ENCODE measurements around the gene MKRN2.
"Not testable (repeated sequence)": the region's sequence is repeated elsewhere in the genome, so short reads cannot be mapped to it uniquely, and the experiment has no call there.

The MKRN2 gene

DNA sequence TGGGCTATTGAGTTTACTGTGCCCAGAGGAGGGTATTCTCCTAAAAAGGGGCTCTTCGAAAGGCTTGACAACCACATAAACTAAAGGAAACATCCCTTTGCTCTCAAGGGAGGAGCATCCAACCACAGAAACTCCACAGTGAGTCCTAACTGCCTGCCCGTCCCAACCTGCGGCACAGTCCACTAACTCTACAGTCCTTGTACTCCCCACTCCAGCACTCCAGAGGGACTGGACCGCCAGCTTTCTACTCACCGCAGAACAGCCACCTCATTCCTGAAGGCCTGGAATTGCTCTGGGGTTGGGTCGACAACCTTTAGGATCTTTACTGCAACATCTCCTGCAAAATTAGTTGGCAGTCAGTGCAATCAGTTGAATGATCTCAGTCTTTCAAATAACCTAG is 34.6 kb downstream of the MKRN2 start:
- DNase-seq = no peak

DNA sequence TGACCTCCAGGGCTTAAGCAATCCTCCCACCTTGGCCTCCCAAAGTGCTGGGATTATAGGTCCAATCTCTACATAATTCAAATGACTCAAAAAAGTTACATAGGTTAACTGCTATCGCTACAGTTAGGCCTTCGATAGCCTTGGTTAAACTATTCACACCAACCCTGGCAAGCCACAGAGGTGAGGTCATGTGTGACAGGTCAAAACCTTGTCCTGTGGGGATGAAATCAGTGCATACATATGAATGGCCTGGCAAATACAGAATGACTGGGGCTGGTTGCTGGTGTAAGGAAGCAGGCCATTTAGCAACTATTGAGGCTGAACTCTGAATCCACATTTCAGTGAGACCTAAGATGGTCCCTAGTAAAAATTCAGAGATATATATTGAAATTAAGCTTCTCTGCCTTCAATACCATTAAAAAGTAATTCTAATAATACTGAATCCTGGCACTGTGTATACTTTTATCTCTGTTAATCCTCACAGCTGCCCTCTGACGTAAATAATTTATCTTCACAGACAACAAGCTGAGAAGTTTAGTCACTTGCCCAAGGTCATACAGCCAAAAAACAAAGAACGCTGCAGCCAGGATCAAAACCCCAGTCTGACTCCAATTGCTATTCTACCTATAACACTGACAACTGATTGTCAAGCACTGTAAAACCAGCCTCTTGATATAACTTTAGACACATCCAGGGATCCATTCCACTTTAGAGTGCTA is 35.3 kb downstream of the MKRN2 start:
- DNase-seq = no peak

DNA sequence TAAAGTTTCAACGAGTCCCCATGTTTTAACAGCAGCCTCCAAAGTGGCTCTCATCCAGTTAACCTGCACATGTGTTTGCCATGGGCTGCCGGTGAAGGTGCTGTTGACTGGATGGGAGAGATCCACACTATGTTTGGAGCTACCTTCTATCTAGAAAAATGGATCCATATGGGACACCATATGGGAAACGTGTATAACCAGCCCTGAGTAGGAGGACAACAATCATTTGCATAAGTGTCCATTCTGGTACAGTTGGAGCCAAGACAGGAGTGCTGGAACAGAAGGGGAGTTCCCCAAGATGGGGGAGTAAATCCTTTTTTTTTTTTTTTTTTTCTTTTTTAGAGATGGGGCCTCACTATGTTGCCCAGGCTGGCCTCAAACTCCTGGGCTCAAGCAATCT is 36.6 kb downstream of the MKRN2 start:
- DNase-seq = no peak

DNA sequence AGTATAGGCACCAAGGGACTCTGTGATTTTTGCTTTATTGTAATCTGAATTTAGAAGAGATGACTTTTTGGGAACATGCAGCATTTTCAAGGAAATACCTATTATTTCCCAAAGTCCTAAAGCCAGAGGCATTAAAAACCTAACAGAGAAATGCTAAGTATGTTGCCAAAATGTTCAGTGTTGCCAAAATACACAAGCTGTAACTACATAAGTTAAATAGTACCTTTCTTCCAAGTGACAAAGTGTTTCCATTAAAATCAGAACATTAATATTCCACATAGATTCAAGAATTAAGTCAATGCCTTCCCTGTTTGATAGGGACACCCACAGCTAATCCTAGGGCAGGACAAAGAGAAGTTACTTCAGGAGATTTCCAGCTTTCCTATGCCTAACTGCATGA is 42.0 kb downstream of the MKRN2 start:
- no peak for DNase-seq

DNA sequence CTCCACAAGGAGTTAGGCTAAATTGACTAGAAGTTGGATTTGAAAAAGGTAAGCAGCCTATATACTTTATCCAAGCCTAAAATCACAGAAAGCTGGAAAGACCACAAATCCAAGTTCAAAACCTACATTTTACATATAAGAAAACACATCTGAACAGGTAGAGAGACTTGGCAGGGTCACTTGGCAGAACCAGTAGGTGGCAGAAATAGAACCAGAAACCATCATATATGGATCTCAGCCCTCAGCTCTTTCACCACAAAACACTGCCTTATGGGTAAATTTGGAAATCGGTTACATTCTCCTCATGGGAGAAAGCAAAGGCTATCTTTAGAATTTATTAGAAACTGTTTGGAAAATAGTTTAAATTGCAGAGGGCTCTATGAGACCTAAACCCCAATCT is 44.2 kb downstream of the MKRN2 start:
- no peak for DNase-seq

DNA sequence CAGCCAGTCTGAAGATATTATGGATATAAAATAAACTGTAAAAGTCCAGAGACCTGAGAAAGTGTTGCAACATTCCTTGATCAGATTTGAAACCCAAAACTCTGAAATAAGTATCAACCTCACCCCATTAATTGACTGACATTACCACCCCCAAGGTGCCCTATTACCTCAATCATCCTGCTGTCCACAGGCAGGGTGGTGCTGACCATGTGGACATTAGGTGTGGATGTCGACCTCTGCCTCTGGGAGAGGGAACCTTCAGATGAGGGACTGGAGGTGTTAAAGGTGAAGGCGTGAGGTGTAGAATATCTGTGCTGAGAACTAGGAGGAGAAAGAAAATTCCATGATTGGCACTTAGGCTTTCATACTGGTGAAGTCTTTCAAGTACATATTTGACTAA is 47.1 kb downstream of the MKRN2 start:
- no peak for DNase-seq

DNA sequence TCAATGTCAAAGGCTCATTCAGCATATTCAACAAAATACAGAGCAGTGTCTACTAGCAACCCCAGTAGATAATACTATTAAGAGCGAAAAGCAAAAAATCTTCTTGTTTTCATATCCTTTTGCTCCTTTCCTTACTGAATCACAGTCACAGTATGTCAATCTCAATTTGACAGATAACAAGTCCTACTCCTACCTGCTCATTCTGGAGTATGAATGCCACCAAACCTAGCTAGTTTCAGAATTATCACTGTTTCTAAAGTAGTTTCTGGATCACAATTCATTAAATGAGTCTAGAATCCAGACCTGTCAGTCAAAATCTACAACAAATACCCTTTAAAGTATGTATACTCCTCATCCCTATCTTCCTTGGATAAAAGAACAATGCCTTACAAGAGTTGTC is 51.5 kb downstream of the MKRN2 start:
- DNase-seq = no peak

DNA sequence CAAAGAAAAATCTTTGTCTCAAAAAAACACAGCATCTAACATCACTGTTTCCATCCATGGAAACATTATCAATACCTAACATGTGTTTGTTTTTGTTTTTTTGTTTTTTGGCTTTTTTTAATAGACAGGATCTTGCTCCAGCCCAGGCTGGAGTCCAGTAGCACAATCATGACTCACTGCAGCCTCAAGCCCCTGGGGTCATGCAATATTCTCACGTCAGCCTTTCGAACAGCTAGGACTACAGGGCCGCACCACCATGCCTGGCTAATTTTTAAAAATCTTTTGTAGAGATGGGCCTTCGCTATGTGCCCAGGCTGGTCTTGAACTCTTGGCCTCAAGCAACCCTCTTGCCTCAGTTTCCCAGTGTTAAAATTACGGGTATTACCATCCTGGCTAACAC is 54.2 kb downstream of the MKRN2 start:
- DNase-seq = no peak

DNA sequence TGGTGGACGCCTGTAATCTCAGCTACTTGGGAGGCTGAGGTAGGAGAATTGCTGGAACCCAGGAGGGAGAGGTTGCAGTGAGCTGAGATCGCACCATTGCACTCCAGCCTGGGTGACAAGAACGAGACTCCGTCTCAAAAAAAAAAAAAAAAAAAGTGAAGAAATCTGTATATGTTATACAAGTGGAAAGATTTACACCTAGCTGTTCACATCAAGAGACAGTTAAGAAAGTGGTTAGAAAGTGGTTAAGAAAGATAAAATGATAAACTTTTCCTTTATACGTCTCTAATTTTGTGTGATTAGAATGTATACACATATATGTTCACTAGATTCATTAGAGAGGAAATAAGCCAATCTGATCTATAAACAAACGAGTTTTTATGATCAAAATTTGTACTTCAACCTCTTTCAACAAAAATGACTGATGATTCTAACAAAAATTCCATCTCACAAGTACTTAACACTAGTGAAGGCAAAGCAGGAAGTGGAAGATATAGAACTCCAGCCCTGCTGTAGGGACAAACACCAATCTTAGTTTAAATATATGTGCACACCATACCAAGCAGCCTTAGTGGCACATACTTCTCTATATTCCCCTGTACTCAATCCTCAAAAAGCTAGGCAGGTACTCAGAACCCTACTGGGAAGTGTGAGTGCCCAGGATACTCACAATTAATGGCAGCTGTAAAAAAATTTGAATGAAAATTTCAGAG is 55.8 kb downstream of the MKRN2 start:
- DNase-seq = no peak

DNA sequence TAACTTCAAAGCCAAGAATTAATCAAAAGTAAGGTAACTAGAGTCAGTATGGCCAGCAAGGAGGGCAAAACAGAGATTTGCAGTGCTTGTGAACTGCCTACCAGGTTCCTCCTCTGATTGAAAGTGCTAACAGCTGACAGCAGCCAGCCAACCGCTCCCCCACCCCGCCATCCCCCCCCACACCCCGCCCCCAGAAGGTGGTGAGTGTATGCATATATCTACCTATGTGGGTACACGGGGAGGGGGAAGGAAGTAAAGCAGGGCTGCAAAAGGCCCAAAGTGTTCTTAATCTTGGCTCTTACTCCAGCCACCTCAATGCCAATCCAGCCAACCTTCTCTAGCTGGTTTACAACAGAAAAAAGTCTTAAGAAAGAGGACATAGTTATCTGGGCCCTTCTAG is 56.4 kb downstream of the MKRN2 start:
- DNase-seq = no peak

DNA sequence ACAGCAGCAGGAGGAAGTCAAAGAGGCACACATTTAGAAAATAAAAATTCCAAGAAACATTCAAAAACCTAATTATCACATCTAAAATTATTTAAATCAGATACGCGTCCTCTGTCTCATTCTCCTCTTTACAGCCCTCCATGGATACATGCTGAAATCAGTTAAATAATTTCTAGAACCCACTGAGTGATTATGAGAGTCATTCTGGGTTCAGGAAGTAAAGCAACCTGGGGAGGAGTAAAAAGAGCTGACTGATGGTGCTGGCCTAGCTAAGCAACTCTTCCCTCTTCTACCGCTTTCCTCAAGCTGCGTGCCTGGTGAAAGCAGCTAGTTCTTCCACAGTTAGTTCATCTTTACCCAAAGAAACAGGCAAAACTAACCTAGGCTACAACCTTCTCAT is 58.4 kb downstream of the MKRN2 start:
- no peak for DNase-seq

DNA sequence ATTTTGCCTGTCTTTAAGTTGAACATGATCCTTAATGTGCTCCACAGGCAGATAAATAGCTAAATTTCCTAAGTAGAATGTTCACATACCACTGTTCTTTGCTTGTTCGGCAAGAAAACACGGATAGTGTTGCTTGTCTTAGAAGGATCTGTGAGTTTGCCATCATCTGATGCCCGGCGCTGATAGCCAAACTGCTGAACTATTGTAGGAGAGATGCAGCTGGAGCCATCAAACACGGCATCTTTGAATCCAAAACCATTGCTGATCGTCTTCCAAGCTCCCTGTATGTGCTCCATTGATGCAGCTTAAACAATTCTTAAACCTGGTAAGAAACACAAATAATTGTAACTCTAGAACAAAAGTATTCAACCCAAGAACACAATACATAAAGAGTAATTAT is 61.5 kb downstream of the MKRN2 start:
- no peak for DNase-seq

DNA sequence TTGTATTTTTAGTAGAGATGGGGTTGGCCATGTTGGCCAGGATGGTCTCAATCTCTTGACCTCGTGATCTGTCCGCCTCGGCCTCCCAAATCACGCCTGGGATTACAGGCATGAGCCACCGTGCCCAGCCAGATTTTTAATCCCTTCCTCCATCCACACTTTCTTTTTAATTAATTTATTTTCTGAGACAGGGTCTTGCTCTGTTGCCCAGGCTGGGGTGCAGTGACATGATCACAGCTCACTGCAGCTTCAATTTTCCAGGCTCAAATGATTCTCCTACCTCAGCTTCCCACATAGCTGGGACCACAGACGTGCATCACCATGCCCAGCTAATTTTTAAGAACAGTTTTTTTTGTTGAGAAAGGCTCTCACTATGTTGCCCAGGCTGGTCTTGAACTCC is 63.4 kb downstream of the MKRN2 start:
- no peak for DNase-seq

DNA sequence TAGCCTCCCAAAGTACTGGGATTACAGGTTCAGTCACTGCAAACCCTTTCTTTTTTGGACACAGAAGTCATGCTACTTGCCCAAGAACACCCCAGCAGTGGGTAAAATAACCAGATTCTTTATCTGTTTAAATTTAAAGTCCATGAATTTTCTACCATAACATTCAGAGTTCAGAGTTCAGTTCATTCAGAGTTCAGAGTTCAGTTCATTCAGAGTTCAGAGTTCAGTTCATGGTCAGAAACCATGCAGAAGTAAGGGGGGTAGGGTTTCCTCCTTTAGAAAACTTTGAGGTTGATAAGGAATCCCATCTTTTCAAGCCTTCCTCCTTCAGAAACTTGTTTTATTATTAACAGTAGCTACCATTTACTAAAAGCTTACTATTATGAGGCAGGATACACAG is 63.8 kb downstream of the MKRN2 start:
- no peak for DNase-seq

DNA sequence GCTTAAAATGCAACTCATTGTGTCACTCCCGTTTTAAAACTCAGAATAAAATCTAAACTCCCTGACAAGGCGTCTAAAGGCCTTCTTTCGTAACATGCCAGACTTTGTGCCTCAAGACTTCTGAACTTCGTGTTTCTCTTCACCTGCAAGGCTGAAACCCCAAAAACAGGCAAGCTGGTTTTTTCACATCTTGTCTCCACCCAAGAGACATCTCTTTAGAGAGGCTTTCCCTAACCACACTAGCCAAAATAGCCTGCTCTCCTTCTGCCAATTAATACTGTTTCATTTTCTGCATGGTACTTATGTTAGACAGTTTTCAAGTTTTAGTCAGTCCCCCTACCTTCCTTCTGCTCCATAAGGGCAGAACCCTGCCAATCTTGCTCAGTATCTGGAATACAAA is 65.4 kb downstream of the MKRN2 start:
- no peak for DNase-seq

DNA sequence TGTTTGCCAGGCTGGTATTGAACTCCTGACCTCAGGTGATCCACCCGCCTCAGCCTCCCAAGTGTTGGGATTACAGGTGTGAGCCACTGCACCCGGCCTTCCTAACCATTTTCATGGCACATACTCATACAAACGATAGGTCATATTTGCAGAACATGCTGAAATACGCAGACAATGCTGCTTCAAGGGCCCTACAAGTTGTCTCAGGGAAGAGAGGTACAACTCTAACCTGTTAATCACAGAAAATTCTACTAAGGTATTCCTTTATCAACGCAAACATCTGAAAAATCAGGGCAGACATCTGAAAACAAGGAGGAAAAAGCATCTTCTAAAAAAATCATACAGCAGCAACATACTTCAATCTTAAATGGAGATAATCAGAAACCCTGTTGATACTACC is 67.2 kb downstream of the MKRN2 start:
- DNase-seq = no peak

DNA sequence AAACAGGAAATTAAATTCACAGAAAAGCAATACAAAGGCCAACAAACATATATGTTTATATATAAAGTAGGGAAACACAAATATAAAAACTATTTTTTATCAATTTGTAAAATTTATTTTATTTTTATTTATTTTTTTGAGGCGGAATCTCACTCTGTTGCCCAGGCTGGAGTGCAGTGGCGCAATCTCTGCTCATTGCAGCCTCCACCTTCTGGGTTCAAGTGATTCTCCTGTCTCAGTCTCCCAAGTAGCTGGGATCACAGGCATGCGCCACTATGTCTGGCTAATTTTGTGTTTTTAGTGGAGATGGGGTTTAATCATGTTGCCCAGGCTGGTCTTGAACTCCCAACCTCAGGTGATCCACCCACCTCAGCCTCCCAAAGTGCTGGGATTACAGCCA is 68.1 kb downstream of the MKRN2 start:
- DNase-seq = not testable (repeated sequence)

DNA sequence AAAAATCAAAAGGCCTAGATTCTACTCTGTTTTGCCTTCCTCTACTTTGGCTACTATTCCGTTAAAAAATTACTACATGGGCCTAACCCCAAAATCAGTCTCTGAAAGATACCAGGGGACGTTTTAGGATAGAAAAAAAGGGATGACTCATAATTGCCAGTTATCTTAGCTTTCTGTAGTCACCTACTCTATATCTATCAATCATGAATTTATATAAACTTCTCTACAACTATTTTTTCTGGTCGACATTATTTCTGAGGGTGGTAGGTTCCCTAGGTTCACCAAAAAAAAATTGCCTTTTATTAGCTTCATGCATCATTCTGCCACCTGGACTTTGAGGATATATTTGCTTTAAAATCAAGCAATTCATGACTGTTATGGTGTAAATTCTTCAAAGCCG is 70.5 kb downstream of the MKRN2 start:
- no peak for DNase-seq

DNA sequence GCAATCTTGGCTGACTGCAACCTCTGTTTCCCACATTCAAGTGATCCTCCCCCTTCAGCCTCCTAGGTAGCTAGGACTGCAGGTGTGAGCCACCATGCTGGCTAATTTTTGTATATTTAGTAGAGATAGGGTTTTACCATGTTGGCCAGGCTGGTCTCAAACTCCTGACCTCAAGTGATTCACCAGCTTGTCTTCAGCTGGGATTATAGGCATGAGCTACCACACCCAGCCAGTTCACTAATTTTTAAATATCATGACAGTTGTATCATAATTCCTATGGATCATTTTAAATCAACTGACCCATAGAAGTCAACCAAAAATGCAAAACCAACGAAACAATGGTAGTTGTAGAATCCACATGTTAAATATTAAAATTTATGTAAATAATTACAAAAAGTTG is 71.9 kb downstream of the MKRN2 start:
- no peak for DNase-seq

DNA sequence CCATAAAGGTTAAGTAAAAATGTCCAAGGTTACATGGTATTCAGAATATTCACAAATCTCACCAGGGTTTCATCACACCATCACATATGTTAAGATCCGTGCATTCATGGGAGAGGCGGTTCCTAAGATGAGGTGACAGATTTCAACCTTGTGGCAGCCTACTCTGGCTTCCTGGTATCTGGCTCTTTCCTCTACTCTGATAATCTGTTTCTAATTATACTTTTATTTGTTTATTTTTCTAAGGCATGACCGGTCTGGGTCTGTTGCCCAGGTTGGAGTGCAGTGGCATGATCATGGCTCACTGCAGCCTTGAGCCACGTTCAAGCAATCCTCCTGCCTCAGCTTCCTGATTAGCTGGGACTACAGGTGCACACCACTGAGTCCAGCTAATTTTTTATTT is 72.7 kb downstream of the MKRN2 start:
- DNase-seq = no peak

DNA sequence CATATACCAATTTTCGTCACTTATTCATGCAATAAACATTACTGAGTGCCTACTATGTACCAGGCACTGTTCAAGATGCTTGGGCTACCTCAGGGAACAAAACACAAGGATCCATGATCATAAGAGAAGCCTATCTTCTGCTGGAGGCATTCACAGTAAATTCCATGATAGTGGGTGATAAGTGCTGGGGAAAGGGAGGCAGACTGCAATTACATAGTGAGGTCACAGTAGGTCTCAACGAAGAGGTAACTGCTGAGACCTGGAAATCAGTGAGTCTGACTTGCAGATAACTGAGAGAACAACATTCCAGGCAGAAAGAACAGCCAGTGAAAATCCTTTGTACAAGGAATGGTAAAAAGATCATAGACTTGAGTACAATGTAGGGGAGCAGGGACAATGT is 73.4 kb downstream of the MKRN2 start:
- DNase-seq = no peak

DNA sequence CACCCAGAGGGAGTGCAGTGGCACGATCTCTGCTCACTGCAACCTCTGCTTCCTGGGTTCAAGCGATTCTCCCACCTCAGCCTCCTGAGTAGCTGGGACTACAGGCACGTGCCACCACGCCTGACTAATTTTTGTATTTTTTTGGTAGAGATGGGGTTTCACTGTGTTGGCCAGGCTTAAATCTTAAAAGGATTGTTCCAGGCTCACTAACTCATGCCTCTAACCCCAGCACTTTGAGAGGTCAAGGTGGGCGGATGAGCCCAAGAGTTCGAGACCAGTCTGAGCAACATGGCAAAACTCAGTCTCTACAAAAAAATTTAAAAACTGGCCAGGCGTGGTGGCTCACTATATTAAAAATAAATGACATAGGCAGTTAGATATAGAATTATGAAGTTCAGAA is 74.0 kb downstream of the MKRN2 start:
- not testable (repeated sequence) for DNase-seq

DNA sequence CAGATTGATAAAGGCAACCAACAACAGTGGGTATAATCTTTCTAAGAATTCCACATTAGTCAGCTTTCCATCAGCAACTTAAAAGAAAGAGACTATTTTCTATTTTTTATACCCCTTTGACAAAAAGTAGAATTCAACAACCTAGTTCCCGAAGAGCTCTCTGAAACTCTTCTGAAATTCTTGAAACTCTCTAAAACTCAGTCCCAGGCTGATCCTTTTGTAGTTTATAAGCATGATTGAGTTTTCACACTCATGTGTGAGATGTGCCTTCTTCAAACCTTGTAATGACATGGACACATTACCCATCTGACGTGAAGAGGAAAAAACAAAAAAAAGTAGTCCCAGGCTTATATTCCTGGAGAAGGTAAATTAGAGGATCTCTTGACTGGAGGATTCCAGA is 75.6 kb downstream of the MKRN2 start:
- DNase-seq = no peak

DNA sequence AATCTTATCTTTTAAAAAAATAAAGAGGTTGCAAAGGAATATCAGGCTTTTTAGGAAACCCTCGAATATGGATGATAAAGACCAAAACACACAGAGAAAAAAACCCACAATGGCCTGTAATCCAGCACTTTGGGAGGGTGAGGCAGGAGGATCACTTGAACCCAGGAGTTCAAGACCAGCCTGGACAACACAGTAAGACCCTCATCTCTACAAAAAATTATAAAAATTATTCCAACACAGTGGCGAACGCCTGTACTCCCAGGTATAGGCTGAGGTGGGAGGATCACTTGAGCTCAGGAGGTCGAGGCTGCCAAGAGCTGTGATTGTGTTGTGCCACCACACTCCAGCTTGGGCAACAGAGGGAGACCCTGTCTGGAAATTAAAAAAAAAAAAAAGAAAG is 76.2 kb downstream of the MKRN2 start:
- DNase-seq = no peak

All from activated gamma-delta T cell treated with Interleukin-2 at 50 U/mL for 16 hours (primary cell).